Fibroblast of villous mesenchyme (primary cell): Measurements from ENCODE around the gene SPATA33. TPM values are rescaled to one million over a fixed set of nuclear protein-coding genes. Genes with fewer than 3 reads are reported as not detected.
A peak's percentile ranks its signal among the peaks of the same experiment; 100 is the strongest.
"Not testable (repeated sequence)": the region's sequence is repeated elsewhere in the genome, so short reads cannot be mapped to it uniquely, and the experiment has no call there.

ENCODE experiments used
- DNase-seq: peaks from one replicate; pipeline ENCODE4 v3.0.0-alpha.2; 2010; ENCODE audit warnings: low read depth
- H3K4me3 ChIP-seq: 2 replicates; pipeline ENCODE4 v1.5.1; 2011; ENCODE audit warnings: low read depth, mild to moderate bottlenecking, low read length
- total RNA-seq: library from RNA; depleted of rRNA; stranded (reverse); fragments of >200 nt; gene quantifications from 2 replicates; pipeline ENCODE4 v1.2.3, GENCODE V29; 2012
- TF ChIP-seq, protein P1 (sequence below): IDR thresholded peaks from 2 replicates; pipeline ENCODE4 v1.5.1; 2012; ENCODE audit warnings: low read depth, mild to moderate bottlenecking, low read length; ENCODE audit not compliant: insufficient read depth

SPATA33 gene
- total RNA-seq, 1 donor: 3.9 TPM

DNA sequence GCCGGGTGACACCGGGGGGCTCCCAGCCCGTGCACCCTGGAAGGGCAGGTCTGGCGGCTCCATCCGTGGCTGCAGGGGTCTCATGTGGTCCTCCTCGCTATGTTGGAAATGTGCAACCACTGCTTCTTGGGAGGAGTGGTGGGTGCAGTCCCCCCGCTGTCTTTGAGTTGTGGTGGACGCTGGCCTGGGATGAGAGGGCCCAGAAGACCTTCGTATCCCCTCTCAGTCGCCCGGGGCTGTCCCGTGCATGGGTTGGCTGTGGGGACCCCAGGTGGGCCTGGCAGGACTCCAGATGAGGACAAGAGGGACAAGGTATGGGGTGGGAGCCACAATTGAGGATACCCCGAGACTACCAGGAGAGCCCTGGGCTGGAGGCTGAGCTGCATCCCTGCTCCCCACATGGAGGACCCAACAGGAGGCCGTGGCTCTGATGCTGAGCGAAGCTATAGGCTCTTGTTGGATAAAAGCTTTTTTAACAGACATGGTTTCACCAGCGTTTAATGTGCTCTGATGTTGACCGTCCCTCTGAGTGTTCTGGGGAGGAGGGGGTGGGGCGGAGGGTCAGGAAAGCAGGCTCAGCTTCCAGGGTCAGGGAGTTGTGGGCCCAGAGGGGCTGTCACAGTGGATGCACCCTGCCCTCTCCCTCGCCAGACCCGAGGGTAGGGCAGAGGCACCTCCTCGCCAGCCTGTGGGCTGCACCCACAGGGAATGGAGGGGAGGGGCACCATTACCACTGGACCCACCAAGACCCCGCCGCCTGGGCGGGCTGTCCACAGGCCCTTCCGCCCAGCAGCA, 38.4 kb downstream of the SPATA33 start:
- H3K4me3 ChIP-seq: no peak overlapping the region
- TF ChIP-seq, protein P1, sequence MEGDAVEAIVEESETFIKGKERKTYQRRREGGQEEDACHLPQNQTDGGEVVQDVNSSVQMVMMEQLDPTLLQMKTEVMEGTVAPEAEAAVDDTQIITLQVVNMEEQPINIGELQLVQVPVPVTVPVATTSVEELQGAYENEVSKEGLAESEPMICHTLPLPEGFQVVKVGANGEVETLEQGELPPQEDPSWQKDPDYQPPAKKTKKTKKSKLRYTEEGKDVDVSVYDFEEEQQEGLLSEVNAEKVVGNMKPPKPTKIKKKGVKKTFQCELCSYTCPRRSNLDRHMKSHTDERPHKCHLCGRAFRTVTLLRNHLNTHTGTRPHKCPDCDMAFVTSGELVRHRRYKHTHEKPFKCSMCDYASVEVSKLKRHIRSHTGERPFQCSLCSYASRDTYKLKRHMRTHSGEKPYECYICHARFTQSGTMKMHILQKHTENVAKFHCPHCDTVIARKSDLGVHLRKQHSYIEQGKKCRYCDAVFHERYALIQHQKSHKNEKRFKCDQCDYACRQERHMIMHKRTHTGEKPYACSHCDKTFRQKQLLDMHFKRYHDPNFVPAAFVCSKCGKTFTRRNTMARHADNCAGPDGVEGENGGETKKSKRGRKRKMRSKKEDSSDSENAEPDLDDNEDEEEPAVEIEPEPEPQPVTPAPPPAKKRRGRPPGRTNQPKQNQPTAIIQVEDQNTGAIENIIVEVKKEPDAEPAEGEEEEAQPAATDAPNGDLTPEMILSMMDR: no peak
- DNase-seq: no peak

DNA sequence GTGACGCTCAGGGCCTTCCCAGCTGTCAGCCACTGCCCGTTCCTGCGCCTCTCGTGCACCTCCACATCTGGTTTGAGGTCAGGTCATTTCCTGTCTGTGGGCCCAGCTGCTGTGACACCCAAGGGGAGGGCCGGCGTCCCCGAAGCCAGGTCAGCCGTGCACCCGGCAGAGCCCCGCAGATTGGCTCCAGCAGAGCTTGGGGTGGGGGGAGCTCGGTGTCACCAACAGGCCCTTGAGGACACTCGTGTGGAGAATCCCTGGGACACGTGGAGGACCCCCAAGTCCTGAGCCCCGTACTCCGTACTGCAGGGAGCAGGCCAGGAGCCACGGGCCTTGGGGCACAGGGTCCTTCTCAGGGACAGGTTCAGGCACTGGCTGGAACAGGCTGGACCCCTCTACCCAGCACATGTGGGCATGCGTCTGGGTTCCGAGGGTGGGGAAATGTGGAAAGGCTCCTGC, 39.1 kb downstream of the SPATA33 start:
- no peak overlapping the region for H3K4me3 ChIP-seq
- TF ChIP-seq, protein P1: no peak
- peak; percentile 38 for DNase-seq

DNA sequence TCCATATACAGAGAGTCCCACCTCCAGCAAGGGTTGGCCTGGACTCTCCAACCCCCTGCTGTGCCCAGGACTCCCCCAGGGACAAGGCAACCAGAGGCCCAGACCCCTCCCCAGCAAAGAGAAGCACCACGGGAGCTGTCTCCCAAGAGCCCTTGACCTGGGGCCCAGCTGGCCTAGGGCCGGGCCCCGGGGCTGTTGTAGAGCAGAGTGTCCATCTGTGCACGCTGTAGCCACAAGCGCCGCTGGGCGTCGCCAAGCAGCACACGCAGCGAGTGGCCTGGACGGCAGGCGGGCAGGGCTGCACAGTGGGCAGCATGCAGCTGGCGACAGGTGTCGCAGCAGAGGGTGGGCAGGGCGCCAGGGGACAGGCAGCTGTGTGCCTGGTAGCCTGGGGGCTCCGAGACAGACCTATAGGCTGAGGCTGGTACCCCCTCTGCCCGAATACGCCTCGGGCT, 39.6 kb downstream of the SPATA33 start:
- TF ChIP-seq, protein P1: no peak
- H3K4me3 ChIP-seq: no peak overlapping the region
- DNase-seq: no peak

DNA sequence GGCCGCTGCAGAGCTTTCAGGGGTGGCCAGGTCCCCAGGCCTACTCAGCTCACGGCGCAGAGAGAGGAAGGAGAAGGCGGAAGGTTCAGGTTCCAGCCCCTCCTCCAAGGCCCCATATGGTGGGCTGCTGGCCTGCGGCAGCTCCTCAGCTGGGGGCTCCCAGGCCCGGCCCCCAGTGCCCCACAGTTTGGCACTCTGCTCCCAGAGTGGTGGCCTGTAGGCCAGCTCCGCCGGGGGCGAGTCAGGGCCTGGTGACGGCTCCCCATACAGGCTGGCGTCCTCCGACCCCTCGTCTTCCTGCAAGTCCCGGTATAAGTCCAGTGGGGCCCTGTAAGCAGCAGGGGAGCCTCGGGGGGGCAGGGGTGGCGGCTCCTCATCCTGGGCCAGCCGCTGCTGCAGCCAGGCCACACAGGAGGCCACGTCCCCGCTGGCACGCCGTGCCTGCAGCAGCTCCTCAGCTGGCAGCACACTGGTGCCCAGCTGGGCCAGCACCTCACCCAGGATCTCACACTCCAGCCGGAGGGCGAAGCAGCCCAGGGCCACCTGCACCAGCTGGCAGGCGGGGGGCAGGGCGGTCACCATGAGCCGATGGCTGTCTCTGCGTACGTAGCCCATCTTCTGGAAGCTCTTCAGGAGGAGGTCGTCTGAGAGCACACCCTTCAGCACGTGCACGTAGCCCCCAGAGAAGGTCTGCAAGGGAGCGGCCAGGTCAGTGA, 40.1 kb downstream of the SPATA33 start:
- DNase-seq: no peak
- TF ChIP-seq, protein P1: no peak

DNA sequence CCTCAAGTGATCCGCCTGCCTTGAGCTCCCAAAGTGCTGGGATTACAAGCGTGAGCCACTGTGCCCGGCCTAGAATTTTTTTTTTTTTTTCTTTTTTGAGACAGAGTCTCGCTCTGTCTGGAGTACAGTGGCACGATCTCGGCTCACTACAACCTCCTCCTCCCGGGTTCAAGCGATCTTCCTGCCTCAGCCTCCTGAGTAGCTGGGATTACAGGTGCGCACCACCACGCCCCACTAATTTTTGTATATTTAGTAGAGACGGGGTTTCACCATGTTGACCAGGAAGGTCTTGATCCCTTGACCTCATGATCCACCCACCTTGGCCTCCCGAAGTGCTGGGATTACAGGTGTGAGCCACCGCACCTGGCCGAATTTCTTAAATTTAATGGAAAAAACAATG, 41.1 kb downstream of the SPATA33 start:
- not testable (repeated sequence) for DNase-seq, H3K4me3 ChIP-seq

More for the DNA sequence above, 40.1 kb downstream of the SPATA33 start:
- no peak overlapping the region for H3K4me3 ChIP-seq

DNA sequence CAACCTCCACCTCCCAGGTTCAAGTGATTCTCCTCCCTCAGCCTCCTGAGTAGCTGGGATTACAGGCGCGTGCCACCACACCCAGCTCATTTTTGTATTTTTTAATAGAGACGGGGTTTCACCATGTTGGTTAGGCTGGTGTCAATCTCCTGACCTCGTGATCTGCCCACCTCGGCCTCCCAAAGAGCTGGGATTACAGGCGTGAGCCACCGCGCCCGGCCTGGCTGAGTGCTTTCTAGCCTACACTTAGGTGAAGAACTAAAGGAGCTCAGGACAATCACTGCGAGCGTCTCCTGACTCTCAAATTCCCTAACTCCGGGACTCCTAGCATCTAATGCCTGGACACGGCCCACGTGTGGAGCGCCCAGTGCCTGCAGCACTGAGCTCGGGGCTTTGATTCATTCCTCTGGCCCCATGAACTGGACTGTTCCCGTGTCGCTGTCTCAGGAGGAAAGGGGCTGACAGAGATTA, 42.0 kb downstream of the SPATA33 start:
- peak overlapping the region; percentile 36 for H3K4me3 ChIP-seq
- not testable (repeated sequence) for DNase-seq

DNA sequence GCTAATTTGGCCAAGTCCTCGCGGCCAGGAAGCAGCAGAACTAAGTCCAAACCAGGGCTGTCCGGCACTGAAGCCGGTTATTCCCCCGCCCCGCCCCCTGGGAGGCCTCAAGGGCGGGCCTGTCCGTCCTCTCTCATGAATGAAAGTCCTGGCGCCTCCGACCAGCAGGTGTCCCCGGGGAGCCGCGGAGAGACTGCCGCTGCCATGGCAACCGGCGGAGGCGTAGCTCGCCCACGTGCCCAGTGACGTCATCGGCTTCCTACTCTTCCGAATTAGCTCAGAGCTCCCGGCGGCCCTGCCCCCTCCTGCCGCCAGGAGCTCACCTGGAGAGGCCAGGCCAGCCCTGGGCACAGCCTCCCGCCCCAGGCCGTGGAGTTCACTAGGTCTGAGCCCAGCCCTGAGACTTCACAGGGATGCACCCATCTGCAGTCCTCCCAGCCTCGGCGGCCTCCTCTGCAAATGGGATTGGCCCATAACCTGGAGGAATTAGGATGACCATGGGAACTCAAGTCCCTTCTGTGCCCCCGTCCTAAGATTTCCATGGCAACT, 42.5 kb downstream of the SPATA33 start:
- TF ChIP-seq, protein P1: peak; percentile 69
- DNase-seq: peak; percentile 99
- H3K4me3 ChIP-seq: peak overlapping the region; percentile 80
